Effector memory CD4-positive, alpha-beta T cell (primary cell): ENCODE data around the gene HLX.

Experiments
- DNase-seq, 3 donors: peaks; one replicate each; pipeline ENCODE4 v3.0.0-alpha.2; 2020
- H3K27ac ChIP-seq: 2 replicates; pipeline ENCODE4 v1.7.0; 2013; ENCODE audit warnings: mild to moderate bottlenecking, low read length, moderate library complexity; ENCODE audit not compliant: insufficient read depth, poor library complexity, severe bottlenecking
- H3K27me3 ChIP-seq: replicated peaks from 2 replicates; pipeline ENCODE4 v1.7.0; 2013; ENCODE audit warnings: mild to moderate bottlenecking, low read length; ENCODE audit not compliant: insufficient read depth, control insufficient read depth, poor library complexity, severe bottlenecking
- H3K36me3 ChIP-seq: 2 replicates; pipeline ENCODE4 v1.7.0; 2013; ENCODE audit warnings: mild to moderate bottlenecking, low read length, moderate library complexity; ENCODE audit not compliant: control insufficient read depth, insufficient read depth
- H3K4me1 ChIP-seq: 2 replicates; pipeline ENCODE4 v1.7.0; 2013; ENCODE audit warnings: low read length, mild to moderate bottlenecking; ENCODE audit not compliant: control insufficient read depth, insufficient read depth, poor library complexity, severe bottlenecking
- H3K4me3 ChIP-seq: 2 replicates; pipeline ENCODE4 v1.7.0; 2013; ENCODE audit warnings: low read length, low read depth, mild to moderate bottlenecking; ENCODE audit not compliant: insufficient read depth, poor library complexity, severe bottlenecking
- H3K9me3 ChIP-seq: 2 replicates; pipeline ENCODE4 v1.7.0; 2013; ENCODE audit warnings: mild to moderate bottlenecking, low read length, moderate library complexity; ENCODE audit not compliant: control insufficient read depth

HLX gene

GRCh38 chr1:220895412-220895946 lies 16.2 kb downstream of the HLX start:
- H3K9me3 ChIP-seq, result no peaks in the 10 kb centered on the region
- H3K36me3 ChIP-seq, result no peaks in the 10 kb centered on the region
- no peak overlapping the region for H3K27ac ChIP-seq
- peaks cover 15% of the 10 kb centered on the region for H3K27me3 ChIP-seq
- H3K4me3 ChIP-seq, result no peak overlapping the region
- no peaks in the 10 kb centered on the region for H3K4me1 ChIP-seq
- DNase-seq, result no peak

- Histone ChIP-seq H3K4me3 (no peak overlapping the region), H3K4me1 (no peaks in the 10 kb centered on the region), H3K27me3 (peaks cover 15% of the 10 kb centered on the region), H3K9me3 (no peaks in the 10 kb centered on the region), H3K36me3 (no peaks in the 10 kb centered on the region), H3K27ac (no peak overlapping the region)
- DNase-seq, result no peak
Measured at GRCh38 chr1:220896092-220896491, 16.8 kb downstream of the HLX start.

- H3K4me3 ChIP-seq, result no peak overlapping the region
Measured at GRCh38 chr1:220900842-220901241, 21.6 kb downstream of the HLX start.

GRCh38 chr1:220901881-220902280 lies 22.6 kb downstream of the HLX start:
- H3K27me3 ChIP-seq, result no peaks in the 10 kb centered on the region
- DNase-seq, result no peak

More at GRCh38 chr1:220900842-220901241, 21.6 kb downstream of the HLX start:
- no peaks in the 10 kb centered on the region for H3K27me3 ChIP-seq
- H3K27ac ChIP-seq, result no peak overlapping the region
- no peaks in the 10 kb centered on the region for H3K36me3 ChIP-seq
- H3K9me3 ChIP-seq, result no peaks in the 10 kb centered on the region
- DNase-seq, result no peak
- no peaks in the 10 kb centered on the region for H3K4me1 ChIP-seq

GRCh38 chr1:220902916-220903315 lies 23.7 kb downstream of the HLX start:
- Histone ChIP-seq H3K4me3 (no peak overlapping the region), H3K9me3 (no peaks in the 10 kb centered on the region), H3K27me3 (no peaks in the 10 kb centered on the region), H3K36me3 (no peaks in the 10 kb centered on the region), H3K27ac (no peak overlapping the region), H3K4me1 (no peaks in the 10 kb centered on the region)
- DNase-seq, result no peak

More at GRCh38 chr1:220901881-220902280, 22.6 kb downstream of the HLX start:
- Histone ChIP-seq H3K4me1 (no peaks in the 10 kb centered on the region), H3K9me3 (no peaks in the 10 kb centered on the region), H3K4me3 (no peak overlapping the region), H3K27ac (no peak overlapping the region), H3K36me3 (no peaks in the 10 kb centered on the region)

GRCh38 chr1:220904876-220905275 lies 25.6 kb downstream of the HLX start:
- Histone ChIP-seq H3K27ac (no peak overlapping the region), H3K36me3 (no peaks in the 10 kb centered on the region), H3K4me1 (no peaks in the 10 kb centered on the region), H3K27me3 (no peaks in the 10 kb centered on the region), H3K4me3 (no peak overlapping the region), H3K9me3 (no peaks in the 10 kb centered on the region)
- DNase-seq, result no peak

- no peaks in the 10 kb centered on the region for H3K4me1 ChIP-seq
- no peak for DNase-seq
- H3K36me3 ChIP-seq, result no peaks in the 10 kb centered on the region
Measured at GRCh38 chr1:220905650-220906560, 26.7 kb downstream of the HLX start.

GRCh38 chr1:220906561-220907334 lies 27.5 kb downstream of the HLX start:
- no peak for DNase-seq
- Histone ChIP-seq H3K4me1 (no peaks in the 10 kb centered on the region), H3K4me3 (no peak overlapping the region), H3K27me3 (no peaks in the 10 kb centered on the region), H3K36me3 (no peaks in the 10 kb centered on the region), H3K9me3 (no peaks in the 10 kb centered on the region), H3K27ac (no peak overlapping the region)

More at GRCh38 chr1:220905650-220906560, 26.7 kb downstream of the HLX start:
- Histone ChIP-seq H3K4me3 (no peak overlapping the region), H3K27me3 (no peaks in the 10 kb centered on the region), H3K9me3 (no peaks in the 10 kb centered on the region), H3K27ac (no peak overlapping the region)

- DNase-seq, result no peak
Measured at GRCh38 chr1:220908757-220909156, 29.5 kb downstream of the HLX start.

GRCh38 chr1:220910021-220910420 lies 30.8 kb downstream of the HLX start:
- DNase-seq, result no peak
- Histone ChIP-seq H3K4me3 (no peak overlapping the region), H3K36me3 (no peaks in the 10 kb centered on the region), H3K9me3 (no peaks in the 10 kb centered on the region), H3K4me1 (no peaks in the 10 kb centered on the region), H3K27ac (no peak overlapping the region), H3K27me3 (no peaks in the 10 kb centered on the region)

More at GRCh38 chr1:220908757-220909156, 29.5 kb downstream of the HLX start:
- no peaks in the 10 kb centered on the region for H3K9me3 ChIP-seq
- H3K4me1 ChIP-seq, result no peaks in the 10 kb centered on the region
- H3K4me3 ChIP-seq, result no peak overlapping the region
- H3K36me3 ChIP-seq, result no peaks in the 10 kb centered on the region
- H3K27me3 ChIP-seq, result no peaks in the 10 kb centered on the region
- no peak overlapping the region for H3K27ac ChIP-seq
